Measurements from ENCODE around the gene PHYHIPL. TPM values are rescaled to one million over a fixed set of nuclear protein-coding genes. Genes with fewer than 3 reads are reported as not detected.

Gene PHYHIPL
- 1 to 10 TPM in 1 of 2 donors, not detected in 1; 2.6 TPM for total RNA-seq

- ATAC-seq (ENCODE audit: insufficient number of reproducible peaks, low FRiP score, low read depth) (no peak), DNase-seq (ENCODE audit: low spot score) (no peak)
- Histone ChIP-seq H3K27me3 (replicated peaks; ENCODE audit: insufficient read depth) (no peaks in the 10 kb centered on the region), H3K4me1 (ENCODE audit: control insufficient read depth in 1 of 2, low read depth in 2 of 2) (peaks cover 8 to 19% of the 10 kb centered on the region in 2 donors), H3K36me3 (no peaks in the 10 kb centered on the region), H3K4me3 (peak within 1 kb of the TSS; percentile 73), H3K9me3 (no peaks in the 10 kb centered on the region), H3K27ac (no peak within 1 kb of the TSS)
- no peak for TF ChIP-seq CTCF (IDR thresholded peaks at IDR 0.05)
Measured at GRCh38 chr10:59176241-59177030, at the start of gene PHYHIPL. PHYHIPL (plus strand) TSS chr10:59176643; CDS start chr10:59176854, 211 bp downstream.

- no peak overlapping the region for H3K4me3 ChIP-seq
- H3K36me3 ChIP-seq = no peaks in the 10 kb centered on the region
- no peak for TF ChIP-seq CTCF (IDR thresholded peaks at IDR 0.05)
- H3K4me1 ChIP-seq (ENCODE audit: control insufficient read depth in 1 of 2, low read depth in 2 of 2) = peaks cover 8 to 18% of the 10 kb centered on the region in 2 donors
- no peak for DNase-seq (ENCODE audit: low spot score)
- no peaks in the 10 kb centered on the region for H3K27me3 ChIP-seq (replicated peaks; ENCODE audit: insufficient read depth)
- ATAC-seq (ENCODE audit: insufficient number of reproducible peaks, low FRiP score, low read depth) = no peak
- no peaks in the 10 kb centered on the region for H3K9me3 ChIP-seq
- no peak overlapping the region for H3K27ac ChIP-seq
Measured at GRCh38 chr10:59126991-59127390, 49.5 kb upstream of the PHYHIPL start.

GRCh38 chr10:59127991-59128390 lies 48.5 kb upstream of the PHYHIPL start:
- Histone ChIP-seq H3K9me3 (no peaks in the 10 kb centered on the region), H3K4me1 (ENCODE audit: control insufficient read depth in 1 of 2, low read depth in 2 of 2) (peaks cover 8 to 26% of the 10 kb centered on the region in 2 donors), H3K27ac (no peak overlapping the region), H3K27me3 (replicated peaks; ENCODE audit: insufficient read depth) (no peaks in the 10 kb centered on the region), H3K4me3 (no peak overlapping the region), H3K36me3 (no peaks in the 10 kb centered on the region)
- ATAC-seq (ENCODE audit: insufficient number of reproducible peaks, low FRiP score, low read depth) (no peak), DNase-seq (ENCODE audit: low spot score) (no peak)
- TF ChIP-seq CTCF (IDR thresholded peaks at IDR 0.05) = no peak

- H3K27ac ChIP-seq = no peak overlapping the region
- no peak for ATAC-seq (ENCODE audit: insufficient number of reproducible peaks, low FRiP score, low read depth)
- H3K27me3 ChIP-seq (replicated peaks; ENCODE audit: insufficient read depth) = no peaks in the 10 kb centered on the region
- no peaks in the 10 kb centered on the region for H3K36me3 ChIP-seq
- no peak overlapping the region for H3K4me3 ChIP-seq
- TF ChIP-seq CTCF (IDR thresholded peaks at IDR 0.05) = no peak
- no peak for DNase-seq (ENCODE audit: low spot score)
- H3K9me3 ChIP-seq = no peaks in the 10 kb centered on the region
- H3K4me1 ChIP-seq (ENCODE audit: control insufficient read depth in 1 of 2, low read depth in 2 of 2) = peaks cover 11 to 36% of the 10 kb centered on the region in 2 donors
Measured at GRCh38 chr10:59129867-59130266, 46.6 kb upstream of the PHYHIPL start.

GRCh38 chr10:59131666-59132065 lies 44.8 kb upstream of the PHYHIPL start:
- no peaks in the 10 kb centered on the region for H3K27me3 ChIP-seq (replicated peaks; ENCODE audit: insufficient read depth)
- DNase-seq (ENCODE audit: low spot score) (no peak), ATAC-seq (ENCODE audit: insufficient number of reproducible peaks, low FRiP score, low read depth) (no peak)
- H3K27ac ChIP-seq = no peak overlapping the region
- H3K9me3 ChIP-seq = no peaks in the 10 kb centered on the region
- no peak overlapping the region for H3K4me3 ChIP-seq
- TF ChIP-seq CTCF (IDR thresholded peaks at IDR 0.05) = no peak
- H3K4me1 ChIP-seq (ENCODE audit: control insufficient read depth in 1 of 2, low read depth in 2 of 2) = peaks cover 3 to 24% of the 10 kb centered on the region in 2 donors
- H3K36me3 ChIP-seq = no peaks in the 10 kb centered on the region

All from thoracic aorta (tissue), 2 donors.